Testis (tissue), 3 donors: ENCODE measurements around the gene ALDOA. TPM values are rescaled to one million over a fixed set of nuclear protein-coding genes. Genes with fewer than 3 reads are reported as not detected.

Experiments
- DNase-seq: peaks from one replicate; pipeline ENCODE4 v3.0.0-alpha.2; 2019
- H3K27ac ChIP-seq, 2 donors: fragments of 200-600 bp; sonication (generic); one replicate each; pipeline ENCODE4 v1.5.1; 2019
- H3K27me3 ChIP-seq: fragments of 200-600 bp; sonication (generic); one replicate; pipeline ENCODE4 v1.5.1; 2019
- H3K36me3 ChIP-seq: fragments of 200-600 bp; sonication (generic); one replicate; pipeline ENCODE4 v1.5.1; 2017; ENCODE audit warnings: low read depth; ENCODE audit errors: missing control alignments
- H3K4me1 ChIP-seq: fragments of 200-600 bp; sonication (generic); one replicate; pipeline ENCODE4 v1.5.1; 2019
- H3K4me3 ChIP-seq, 2 donors: fragments of 200-600 bp; sonication (generic); one replicate each; pipeline ENCODE4 v1.5.1; 2017 to 2019
- H3K9me3 ChIP-seq: fragments of 200-600 bp; sonication (generic); one replicate; pipeline ENCODE4 v1.5.1; 2017
- CTCF ChIP-seq, 3 experiments: fragments of 450-650 bp in 2 of 3; fragments of 200-600 bp in 1 of 3; sonication (generic) in 1 of 3; IDR thresholded peaks; one replicate each; pipeline ENCODE4 v1.5.1; 2016 to 2019; ENCODE audit warnings: antibody characterized with exemption in 3 of 3, mild to moderate bottlenecking in 2 of 3, moderate library complexity in 1 of 3
- POLR2A ChIP-seq: fragments of 450-650 bp; IDR thresholded peaks from one replicate; pipeline ENCODE4 v1.6.1; 2017; ENCODE audit warnings: antibody characterized with exemption, mild to moderate bottlenecking, moderate library complexity
- WGBS, 2 donors: methylation state at CpG; one replicate each; pipeline ENCODE4 v1.1.5; 2018; 5-methylcytosine and 5-hydroxymethylcytosine counted together
- intact Hi-C: fragments of 100-400 bp; cut with DNase I; formaldehyde crosslinking; loops from one replicate; pipeline ENCODE4 v1.15.1; 2023; ENCODE audit warnings: low total_unique reads
- polyA plus RNA-seq: library from polyadenylated mRNA; stranded (reverse); fragments of 350-450 nt; fragmentation: Illumina TruSeq; extraction: RNeasy Lipid Tissue Mini Kit (QIAGEN cat#74804); gene quantifications from one replicate; pipeline ENCODE4 v1.2.3, GENCODE V29; 2014; ENCODE audit warnings: low read depth, low replicate concordance; ENCODE audit not compliant: insufficient read depth
- total RNA-seq, 2 donors: library from RNA; depleted of rRNA; stranded (reverse); fragments of >200 nt; gene quantifications; one replicate each; pipeline ENCODE4 v1.2.3, GENCODE V29; 2016

Gene ALDOA
- total and polyA plus RNA-seq, 3 donors from 2014 or later: 373 to 521 (median 467) TPM

GRCh38 chr16:30025574-30025973, 40.0 kb upstream of the ALDOA start:
- no peak for DNase-seq
- H3K27ac ChIP-seq: no peak overlapping the region
- TF ChIP-seq CTCF (IDR thresholded peaks at IDR 0.05) (no peak), POLR2A (no peak)
- WGBS, 2 donors: 56 to 95% methylated on average over 2 to 7 of the region's 7 CpGs
- intact Hi-C loops: loop anchor here (10.0 kb wide), 1 partner anchor 331 kb away; no protein-coding TSS in a partner anchor
- H3K4me1 ChIP-seq: peaks cover 5% of the 10 kb centered on the region
- H3K9me3 ChIP-seq: no peaks in the 10 kb centered on the region
- no peaks in the 10 kb centered on the region for H3K27me3 ChIP-seq
- no peak overlapping the region for H3K4me3 ChIP-seq
- H3K36me3 ChIP-seq: no peaks in the 10 kb centered on the region

GRCh38 chr16:30026449-30026848, 39.1 kb upstream of the ALDOA start:
- 79 to 90% methylated on average over 11 to 18 of the region's 18 CpGs for WGBS, 2 donors
- H3K4me3 ChIP-seq: no peak overlapping the region
- no peak overlapping the region for H3K27ac ChIP-seq
- peaks cover 9% of the 10 kb centered on the region for H3K4me1 ChIP-seq
- TF ChIP-seq POLR2A: no peak
- TF ChIP-seq CTCF (IDR thresholded peaks at IDR 0.05): no peak
- intact Hi-C loops: loop anchor here (10.0 kb wide), 1 partner anchor 332 kb away; no protein-coding TSS in a partner anchor
- no peaks in the 10 kb centered on the region for H3K27me3 ChIP-seq
- no peak for DNase-seq
- no peaks in the 10 kb centered on the region for H3K36me3 ChIP-seq
- no peaks in the 10 kb centered on the region for H3K9me3 ChIP-seq

- Histone ChIP-seq H3K27ac (no peak overlapping the region), H3K4me3 (no peak overlapping the region), H3K36me3 (no peaks in the 10 kb centered on the region), H3K27me3 (no peaks in the 10 kb centered on the region), H3K4me1 (peaks cover 9% of the 10 kb centered on the region), H3K9me3 (no peaks in the 10 kb centered on the region)
- WGBS, 2 donors: 42 to 49% methylated on average over 12 to 13 of the region's 13 CpGs
- intact Hi-C loops: loop anchor here (10.0 kb wide), 1 partner anchor 333 kb away; no protein-coding TSS in a partner anchor
- no peak for TF ChIP-seq POLR2A
- TF ChIP-seq CTCF (IDR thresholded peaks at IDR 0.05): no peak
- DNase-seq: no peak
These were observed 37.7 kb upstream of the ALDOA start for GRCh38 chr16:30027588-30028437.

- intact Hi-C loops: loop anchor here (10.0 kb wide), 1 partner anchor 334 kb away; no protein-coding TSS in a partner anchor
- DNase-seq: peak; percentile 37
- no peak overlapping the region for H3K27ac ChIP-seq
- peaks cover 9% of the 10 kb centered on the region for H3K4me1 ChIP-seq
- 34 to 60% methylated on average over 17 to 18 of the region's 18 CpGs for WGBS, 2 donors
- no peaks in the 10 kb centered on the region for H3K36me3 ChIP-seq
- no peak overlapping the region for H3K4me3 ChIP-seq
- no peaks in the 10 kb centered on the region for H3K9me3 ChIP-seq
- H3K27me3 ChIP-seq: no peaks in the 10 kb centered on the region
- TF ChIP-seq CTCF (IDR thresholded peaks at IDR 0.05) (no peak), POLR2A (no peak)
These were observed 37.0 kb upstream of the ALDOA start for GRCh38 chr16:30028438-30029076.
